Right lobe of liver (tissue), 6 donors: ENCODE data around the gene CALML4. TPM values are rescaled to one million over a fixed set of nuclear protein-coding genes. Genes with fewer than 3 reads are reported as not detected.

Source experiments
- ATAC-seq, 4 donors: fragments of 200-7000 bp; cut with Tn5 transposase; one replicate each; pipeline ENCODE4 v1.9.1; 2020; ENCODE audit warnings: mild to moderate bottlenecking in 4 of 4, moderate library complexity in 4 of 4
- DNase-seq, 3 donors: peaks; one replicate each; pipeline ENCODE4 v3.0.0-alpha.2; 2020
- H3K27ac ChIP-seq, 3 donors: fragments of 200-600 bp; one replicate each; pipeline ENCODE4 v1.8.0; 2022
- H3K27me3 ChIP-seq, 2 donors: fragments of 200-600 bp; one replicate each; pipeline ENCODE4 v1.8.0; 2022
- H3K36me3 ChIP-seq, 4 donors: fragments of 200-600 bp; sonication (generic) in 1 of 4; one replicate each; pipeline versions ENCODE4 v1.5.1 to v1.8.0; 2017 to 2022; ENCODE audit warnings: control low read depth in 1 of 4
- H3K4me1 ChIP-seq, 4 donors: fragments of 200-600 bp; sonication (generic) in 1 of 4; one replicate each; pipeline versions ENCODE4 v1.5.1 to v1.8.0; 2017 to 2022; ENCODE audit warnings: control low read depth in 1 of 4
- H3K4me3 ChIP-seq, 3 donors: fragments of 200-600 bp; one replicate each; pipeline ENCODE4 v1.8.0; 2022
- H3K9me3 ChIP-seq, 4 donors: fragments of 200-600 bp; sonication (generic) in 1 of 4; one replicate each; pipeline versions ENCODE4 v1.5.1 to v1.8.0; 2017 to 2022; ENCODE audit warnings: control low read depth in 1 of 4
- POLR2A ChIP-seq: fragments of 450-650 bp; IDR thresholded peaks from one replicate; pipeline ENCODE4 v1.6.1; 2017; ENCODE audit warnings: antibody characterized with exemption, mild to moderate bottlenecking
- WGBS: methylation state at CpG from one replicate; pipeline ENCODE4 v1.1.6; 2018; ENCODE audit warnings: low coverage, low lambda C conversion rate; ENCODE audit not compliant: insufficient coverage; ENCODE audit errors: missing lambda C conversion rate; 5-methylcytosine and 5-hydroxymethylcytosine counted together
- intact Hi-C, 2 donors: fragments of 100-400 bp; cut with DNase I; formaldehyde crosslinking; loops; one replicate each; pipeline versions ENCODE4 v1.11.2 to v1.14.1; 2022
- total RNA-seq, 6 experiments: library from RNA; depleted of rRNA in 2 of 6; stranded (reverse); fragments of >200 nt in 2 of 6; fragmentation: NEBNext Ultra II Directional in 3 of 6; extraction: Animal tissue kit (Norgen Biotek cat#: 25700) in 3 of 6; gene quantifications; one replicate each; pipeline versions ENCODE4 v1.1.0 to v1.2.4, GENCODE V29; 2016 to 2023
- TF ChIP-seq, protein P1 (sequence below), 4 donors: fragments of 200-600 bp in 3 of 4; fragments of 450-650 bp in 1 of 4; IDR thresholded peaks; one replicate each; pipeline versions ENCODE4 v1.5.1 to v1.8.0; 2016 to 2022; ENCODE audit warnings: antibody characterized with exemption in 4 of 4, mild to moderate bottlenecking in 2 of 4
- donor health status: DM: no; HTN: yes; CAD: no.
- donor health status: DM: no; HTN: no; CAD: no.
- donor health status: DM: no; HTN: no; CAD: no.
- donor health status: DM: no; HTN: yes; CAD: no.
- donor health status: DM: no; HTN: yes; CAD: no.

CALML4 gene
- total RNA-seq, 6 experiments from 2014 or later, result 3.3 to 9.8 (median 6.1) TPM

DNA sequence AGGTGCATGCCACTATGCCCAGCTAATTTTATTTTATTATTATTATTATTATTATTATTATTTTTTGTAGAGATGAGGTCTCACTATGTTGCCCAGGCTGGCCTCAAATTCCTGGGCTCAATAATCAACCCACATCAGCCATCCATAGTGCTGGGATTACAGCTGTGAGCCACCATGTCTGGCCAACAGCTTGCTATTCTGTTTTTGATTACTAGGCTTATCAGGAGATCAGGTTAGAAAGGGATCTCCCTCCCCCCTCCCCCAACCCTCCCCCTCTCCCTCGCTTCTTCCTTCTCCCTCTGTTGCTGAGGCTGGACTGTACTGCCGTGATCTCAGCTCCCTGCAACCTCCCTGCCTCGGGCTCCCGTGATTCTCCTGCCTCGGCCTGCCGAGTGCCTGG is 15.8 kb upstream of the CALML4 start:
- peaks cover 0 to 8% (median 0%) of the 10 kb centered on the region in 4 donors for H3K36me3 ChIP-seq
- intact Hi-C loops, result no loop called here
- no peaks in the 10 kb centered on the region for H3K9me3 ChIP-seq
- WGBS, result 100% methylated on average over 6 of the region's 6 CpGs
- peaks cover 0 to 18% (median 0%) of the 10 kb centered on the region in 4 donors for H3K4me1 ChIP-seq
- no peaks in the 10 kb centered on the region for H3K27me3 ChIP-seq
- no peak for DNase-seq
- no peak for TF ChIP-seq POLR2A
- TF ChIP-seq, protein P1, sequence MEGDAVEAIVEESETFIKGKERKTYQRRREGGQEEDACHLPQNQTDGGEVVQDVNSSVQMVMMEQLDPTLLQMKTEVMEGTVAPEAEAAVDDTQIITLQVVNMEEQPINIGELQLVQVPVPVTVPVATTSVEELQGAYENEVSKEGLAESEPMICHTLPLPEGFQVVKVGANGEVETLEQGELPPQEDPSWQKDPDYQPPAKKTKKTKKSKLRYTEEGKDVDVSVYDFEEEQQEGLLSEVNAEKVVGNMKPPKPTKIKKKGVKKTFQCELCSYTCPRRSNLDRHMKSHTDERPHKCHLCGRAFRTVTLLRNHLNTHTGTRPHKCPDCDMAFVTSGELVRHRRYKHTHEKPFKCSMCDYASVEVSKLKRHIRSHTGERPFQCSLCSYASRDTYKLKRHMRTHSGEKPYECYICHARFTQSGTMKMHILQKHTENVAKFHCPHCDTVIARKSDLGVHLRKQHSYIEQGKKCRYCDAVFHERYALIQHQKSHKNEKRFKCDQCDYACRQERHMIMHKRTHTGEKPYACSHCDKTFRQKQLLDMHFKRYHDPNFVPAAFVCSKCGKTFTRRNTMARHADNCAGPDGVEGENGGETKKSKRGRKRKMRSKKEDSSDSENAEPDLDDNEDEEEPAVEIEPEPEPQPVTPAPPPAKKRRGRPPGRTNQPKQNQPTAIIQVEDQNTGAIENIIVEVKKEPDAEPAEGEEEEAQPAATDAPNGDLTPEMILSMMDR (IDR thresholded peaks at IDR 0.05), result no peak
- ATAC-seq, result no peak
- no peak overlapping the region for H3K27ac ChIP-seq
- no peak overlapping the region for H3K4me3 ChIP-seq

DNA sequence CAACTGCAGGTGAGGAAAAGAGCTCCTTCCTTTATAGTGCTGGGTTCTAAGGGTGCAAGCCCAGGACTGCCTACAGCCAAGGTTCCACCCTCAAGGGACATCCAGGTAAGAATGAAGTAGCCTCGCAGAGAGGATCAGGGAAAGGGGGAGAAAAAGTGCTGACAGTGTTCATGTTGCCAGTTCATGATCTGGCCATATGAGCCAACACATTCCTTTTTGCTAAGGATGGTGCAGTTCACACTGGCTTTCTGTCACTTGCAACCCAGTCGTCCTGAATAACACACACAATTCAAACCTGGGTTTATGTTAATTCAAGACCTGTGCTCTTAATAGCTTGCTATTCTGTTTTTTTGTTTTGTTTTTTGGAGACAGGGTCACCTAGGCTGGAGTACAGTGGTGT is 15.4 kb upstream of the CALML4 start:
- Histone ChIP-seq H3K4me3 (no peak overlapping the region), H3K4me1 (peaks cover 0 to 21% (median 0%) of the 10 kb centered on the region in 4 donors), H3K36me3 (peaks cover 0 to 8% (median 0%) of the 10 kb centered on the region in 4 donors), H3K27me3 (no peaks in the 10 kb centered on the region), H3K9me3 (no peaks in the 10 kb centered on the region), H3K27ac (no peak overlapping the region)
- intact Hi-C loops, result no loop called here
- 75% methylated on average over 1 of the region's 2 CpGs for WGBS
- DNase-seq (no peak), ATAC-seq (no peak)
- TF ChIP-seq POLR2A, result no peak
- TF ChIP-seq, protein P1 (IDR thresholded peaks at IDR 0.05), result no peak

DNA sequence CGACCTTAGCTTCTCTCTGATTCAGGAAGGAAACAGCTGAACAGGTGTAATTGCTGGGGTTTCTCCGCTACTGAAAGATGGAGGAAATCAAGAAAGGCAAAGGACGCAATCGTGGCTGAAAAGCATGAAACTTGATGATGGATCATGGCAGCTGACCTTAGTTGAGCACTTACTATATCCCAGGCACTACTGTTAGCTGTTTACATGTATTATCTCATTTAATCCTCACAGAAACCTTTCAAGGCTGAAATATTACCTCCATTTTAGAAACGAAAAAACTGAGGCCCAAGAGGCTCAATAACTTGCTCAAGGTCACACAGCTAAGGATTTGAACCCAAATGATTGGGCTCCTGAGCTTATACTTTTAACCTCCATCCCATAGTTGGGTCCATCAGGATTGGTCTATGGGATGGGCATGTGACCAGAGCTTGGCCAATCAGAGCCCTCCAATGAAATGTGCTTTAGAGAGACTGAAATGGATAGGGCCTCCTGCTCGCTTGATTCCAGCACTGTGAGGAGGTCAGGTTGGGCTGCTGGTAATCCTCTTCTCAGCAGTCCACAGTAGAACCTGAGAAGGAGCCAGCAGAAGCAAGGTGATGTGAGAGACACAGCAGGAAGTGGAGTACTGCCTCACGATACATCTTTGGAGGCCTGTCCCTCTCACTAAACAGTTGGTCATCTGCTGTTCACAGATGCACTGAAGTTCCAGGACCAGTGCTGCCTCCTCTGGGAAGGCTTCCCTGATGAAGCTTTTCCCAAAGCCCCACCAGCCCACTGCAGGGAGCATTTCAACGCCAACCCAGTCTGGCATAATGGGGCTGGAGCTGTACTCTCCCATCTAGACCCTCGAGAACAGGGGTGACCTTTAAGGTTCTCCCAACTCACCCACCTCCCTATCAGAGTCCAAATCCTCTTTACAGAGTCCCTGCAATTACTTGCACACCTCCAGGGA is 14.0 kb upstream of the CALML4 start:
- H3K9me3 ChIP-seq, result no peaks in the 10 kb centered on the region

DNA sequence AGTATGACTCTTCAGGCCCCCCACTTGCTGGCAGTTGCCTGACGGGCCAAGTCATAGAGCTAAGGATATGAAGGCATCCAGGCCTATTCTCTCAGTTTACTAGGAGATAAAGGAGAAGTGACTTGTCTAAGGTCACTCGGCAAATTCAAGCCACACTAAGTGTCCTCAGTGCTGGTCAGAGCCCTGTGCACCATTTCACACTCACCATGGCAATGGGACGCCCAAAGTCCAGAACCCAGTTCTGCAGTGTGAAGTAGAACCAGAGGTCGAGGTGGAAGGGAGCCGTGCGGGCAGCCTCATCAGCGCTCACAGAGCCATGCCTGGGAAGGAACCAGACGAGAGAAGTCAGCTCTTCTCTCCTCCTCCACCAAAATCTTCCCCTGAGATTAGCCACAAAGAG is 13.2 kb upstream of the CALML4 start:
- no peaks in the 10 kb centered on the region for H3K9me3 ChIP-seq
- peaks cover 0 to 8% (median 0%) of the 10 kb centered on the region in 4 donors for H3K36me3 ChIP-seq
- H3K27me3 ChIP-seq, result no peaks in the 10 kb centered on the region
- DNase-seq (no peak), ATAC-seq (no peak)
- H3K4me1 ChIP-seq, result peaks cover 0 to 9% (median 0%) of the 10 kb centered on the region in 4 donors
- H3K4me3 ChIP-seq, result no peak overlapping the region
- intact Hi-C loops, result no loop called here
- TF ChIP-seq, protein P1 (IDR thresholded peaks at IDR 0.05), result no peak
- no peak overlapping the region for H3K27ac ChIP-seq
- 98% methylated on average over 6 of the region's 8 CpGs for WGBS

More for the DNA sequence above, 14.0 kb upstream of the CALML4 start:
- DNase-seq (no peak), ATAC-seq (no peak)
- TF ChIP-seq POLR2A, result no peak
- TF ChIP-seq, protein P1 (IDR thresholded peaks at IDR 0.05), result no peak
- H3K27me3 ChIP-seq, result no peaks in the 10 kb centered on the region
- H3K36me3 ChIP-seq, result peaks cover 0 to 8% (median 0%) of the 10 kb centered on the region in 4 donors
- H3K4me1 ChIP-seq, result peaks cover 0 to 16% (median 0%) of the 10 kb centered on the region in 4 donors
- WGBS, result 83% methylated on average over 5 of the region's 9 CpGs
- intact Hi-C loops, result no loop called here
- no peak overlapping the region for H3K4me3 ChIP-seq
- H3K27ac ChIP-seq, result no peak overlapping the region
